GOT3 (cell line): ENCODE results near the gene GLDC.

Experiments used
- DNase-seq: peaks from one replicate; lab custom pipeline; 2025; ENCODE audit warnings: mixed read lengths; lab: John Stamatoyannopoulos, UW

Gene GLDC

DNA sequence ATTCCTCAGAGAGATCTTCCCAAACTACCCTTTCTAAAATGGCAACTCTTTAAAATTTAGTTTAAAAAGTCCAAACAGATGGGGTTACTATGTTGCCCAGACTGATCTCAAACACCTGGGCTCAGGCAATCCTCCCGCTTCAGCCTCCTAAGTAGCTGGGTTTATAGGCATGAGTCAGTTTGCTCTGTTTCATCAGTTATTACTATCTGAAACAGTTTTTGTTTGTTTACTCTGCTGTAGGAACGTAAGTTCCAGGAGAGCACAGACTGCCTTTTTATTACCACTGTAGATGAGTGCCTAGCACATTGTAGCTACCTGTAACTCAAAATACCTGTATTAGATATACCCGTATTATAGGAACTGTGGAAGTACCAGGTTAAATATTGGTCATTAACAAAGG, 143.1 kb downstream of the GLDC start:
- no peak for DNase-seq

DNA sequence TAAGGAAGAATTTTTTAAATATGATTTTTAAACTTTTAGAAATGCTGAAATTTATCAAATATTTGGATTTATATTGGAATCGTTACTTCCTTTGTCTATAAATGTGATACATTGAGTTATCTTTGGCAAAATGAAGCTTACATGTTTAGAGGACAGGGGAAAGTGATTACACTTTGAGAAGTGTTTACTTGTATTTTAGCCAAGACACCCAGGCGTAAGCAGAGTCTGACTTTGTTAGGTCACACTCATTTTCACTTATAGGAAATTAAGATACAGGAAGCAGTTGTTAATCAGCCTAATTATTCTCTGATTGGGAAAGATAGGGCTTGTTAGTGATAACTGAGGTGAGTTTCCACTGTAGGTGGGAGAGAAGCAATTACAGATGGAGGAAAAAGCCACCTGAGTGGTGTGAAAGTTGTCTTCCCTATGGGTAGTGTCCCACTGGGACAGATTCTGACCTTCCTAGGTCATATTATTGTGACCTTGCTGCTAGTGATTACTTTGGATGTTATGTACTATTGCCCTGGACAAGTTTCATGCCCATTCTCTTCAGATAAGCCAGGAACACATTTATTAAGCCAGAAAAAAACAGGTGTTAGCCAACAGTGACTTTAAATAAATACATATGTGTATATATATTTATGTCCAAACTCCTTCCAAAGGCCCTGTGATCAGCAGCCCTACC, 143.9 kb downstream of the GLDC start:
- no peak for DNase-seq

DNA sequence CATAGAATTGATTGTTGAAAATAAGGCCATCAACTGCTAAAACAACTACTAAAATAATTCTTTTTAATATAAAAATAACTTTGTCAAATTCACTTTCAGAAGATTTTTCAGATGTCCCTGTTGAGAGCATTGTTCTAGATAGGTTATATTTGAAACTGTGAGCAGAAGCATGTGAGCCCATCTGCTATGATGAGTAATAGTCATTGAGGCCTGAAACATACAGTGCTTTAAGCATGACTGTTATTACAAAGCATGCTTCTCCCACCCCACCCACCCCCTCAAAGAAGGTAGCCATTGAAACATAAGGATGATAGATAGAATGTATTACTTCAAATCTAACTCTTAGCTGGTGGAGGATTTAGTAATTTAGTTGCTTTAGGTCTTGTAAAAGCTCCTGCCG, 146.5 kb downstream of the GLDC start:
- DNase-seq = no peak

DNA sequence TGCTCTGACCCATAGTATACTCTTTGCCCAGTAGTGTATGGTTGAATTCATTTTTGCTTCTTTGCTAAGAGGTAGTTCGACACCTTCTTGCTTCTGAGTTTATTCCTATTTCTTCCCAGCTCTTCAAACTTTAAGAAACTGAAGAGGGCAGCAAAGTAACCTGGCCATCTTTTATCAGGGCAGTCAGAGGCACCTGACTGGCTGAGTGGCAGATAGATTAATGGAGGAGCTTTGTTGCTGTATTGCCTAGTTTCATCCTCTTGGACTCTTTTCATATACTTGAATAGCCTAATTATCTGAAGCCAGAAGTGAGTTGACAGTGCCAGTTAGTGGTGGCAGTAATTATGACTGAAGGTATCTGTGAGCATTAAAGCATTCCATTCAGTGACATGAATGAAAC, 150.1 kb downstream of the GLDC start:
- no peak for DNase-seq

DNA sequence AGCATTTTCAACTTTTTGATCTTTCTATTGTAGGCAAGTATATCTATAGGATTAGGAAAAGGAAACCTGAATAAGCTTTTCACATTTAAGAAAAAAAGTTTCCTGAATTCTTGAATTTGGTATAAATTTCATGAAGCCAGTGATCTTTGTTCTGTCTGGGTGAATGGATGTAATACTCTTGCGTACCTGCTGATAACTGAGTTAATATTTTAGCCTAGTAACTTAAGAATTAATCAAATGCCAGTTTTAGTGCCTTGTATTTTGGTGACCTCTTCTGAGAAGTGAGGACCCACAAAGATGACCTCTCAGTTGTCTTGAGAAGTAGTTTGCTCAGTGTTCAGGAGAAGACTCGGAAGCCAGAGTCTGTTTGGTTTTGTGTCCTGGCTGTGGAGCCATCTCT, 154.7 kb downstream of the GLDC start:
- DNase-seq = no peak

DNA sequence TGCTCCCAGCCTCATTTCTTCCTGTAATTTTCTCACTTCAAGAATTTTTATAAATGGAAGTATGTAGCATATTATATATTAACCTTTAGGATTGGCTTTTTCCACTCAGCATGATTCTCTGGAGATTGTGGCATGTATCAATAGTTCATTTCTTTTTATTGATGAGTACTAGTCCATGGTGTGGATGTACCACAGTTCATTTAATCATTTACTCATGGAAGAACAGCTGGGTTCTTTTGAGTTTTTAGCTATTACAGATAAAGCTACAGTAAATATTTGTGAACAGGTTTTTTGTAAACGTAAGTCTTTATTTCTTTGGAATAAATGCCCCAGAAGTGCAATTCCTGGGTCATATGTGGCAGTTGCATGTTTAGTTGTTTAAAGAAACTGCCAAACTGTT, 156.4 kb downstream of the GLDC start:
- no peak for DNase-seq

DNA sequence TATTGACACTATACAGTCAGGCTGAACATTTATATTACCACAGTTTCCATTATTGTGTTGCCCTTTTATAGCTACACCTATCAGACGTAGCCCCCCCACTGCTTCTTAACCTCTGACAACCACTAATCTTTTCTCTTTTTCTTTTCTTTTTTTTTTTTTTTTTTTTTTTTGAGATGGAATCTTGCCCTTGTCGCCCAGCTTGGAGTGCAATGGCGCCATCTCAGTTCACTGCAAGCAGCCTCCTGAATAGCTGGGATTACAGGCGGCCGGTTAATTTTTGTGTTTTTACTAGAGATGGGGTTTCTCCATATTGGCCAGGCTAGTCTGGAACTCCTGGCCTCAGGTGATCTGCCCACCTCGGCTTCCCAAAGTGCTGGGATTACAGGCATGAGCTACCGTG, 157.1 kb downstream of the GLDC start:
- DNase-seq = no peak

DNA sequence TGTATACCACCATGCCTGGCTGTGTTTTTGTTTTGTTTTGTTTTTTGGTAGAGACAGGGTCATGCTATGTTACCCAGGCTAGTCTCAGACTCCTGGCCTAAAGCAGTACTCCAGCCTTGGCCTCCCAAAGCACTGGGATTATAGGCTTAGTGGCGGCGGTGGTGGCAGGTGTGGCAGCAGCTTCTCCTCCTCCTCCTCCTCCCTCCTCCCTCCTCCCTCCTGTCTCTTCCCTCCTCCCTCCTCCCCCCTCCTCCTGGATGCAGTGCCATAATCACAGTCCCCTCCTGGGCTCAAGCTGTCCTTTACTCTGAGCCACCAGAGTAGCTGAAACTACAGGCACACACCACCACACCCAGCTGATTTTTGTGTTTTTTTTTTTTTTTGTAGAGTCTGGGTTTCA, 161.3 kb downstream of the GLDC start:
- DNase-seq = no peak
